T-helper 2 cell treated with Interferon-gamma antibody and Interleukin-4, amounts not matched to agents 5 μg/mL and 100 μg/mL, for 36 hours (primary cell): ENCODE measurements around the gene CCDC6.
A peak's percentile ranks its signal among the peaks of the same experiment; 100 is the strongest.

ENCODE experiments used
- DNase-seq: peaks from one replicate; pipeline ENCODE4 v3.0.0; 2021; ENCODE audit warnings: low spot score
- H3K27ac Mint-ChIP-seq: one replicate; pipeline ENCODE4 v1.8.0; 2021; ENCODE audit warnings: mild to moderate bottlenecking, mixed read lengths
- H3K27me3 Mint-ChIP-seq: one replicate; pipeline ENCODE4 v1.8.0; 2021; ENCODE audit warnings: low read depth, mixed read lengths
- H3K36me3 Mint-ChIP-seq: one replicate; pipeline ENCODE4 v1.8.0; 2021; ENCODE audit warnings: low read depth, mixed read lengths
- H3K4me1 Mint-ChIP-seq: one replicate; pipeline ENCODE4 v1.8.0; 2021; ENCODE audit warnings: low read depth, mixed read lengths
- H3K4me3 Mint-ChIP-seq: one replicate; pipeline ENCODE4 v1.8.0; 2022; ENCODE audit warnings: mild to moderate bottlenecking, moderate library complexity, mixed read lengths
- H3K9me3 Mint-ChIP-seq: one replicate; pipeline ENCODE4 v1.8.0; 2021; ENCODE audit warnings: mixed read lengths

Gene CCDC6

GRCh38 chr10:59819265-59819664 is 87.1 kb downstream of the CCDC6 start:
- Mint-ChIP-seq H3K27me3 (no peaks in the 10 kb centered on the region), H3K27ac (no peak overlapping the region), H3K9me3 (no peaks in the 10 kb centered on the region), H3K4me3 (no peak overlapping the region), H3K4me1 (peaks cover 18% of the 10 kb centered on the region), H3K36me3 (peaks cover 12% of the 10 kb centered on the region)
- DNase-seq, result no peak

GRCh38 chr10:59817773-59818172 is 88.6 kb downstream of the CCDC6 start:
- H3K4me3 Mint-ChIP-seq, result no peak overlapping the region
- H3K27ac Mint-ChIP-seq, result no peak overlapping the region
- no peaks in the 10 kb centered on the region for H3K9me3 Mint-ChIP-seq
- peaks cover 12% of the 10 kb centered on the region for H3K36me3 Mint-ChIP-seq
- no peaks in the 10 kb centered on the region for H3K27me3 Mint-ChIP-seq
- no peak for DNase-seq
- peaks cover 18% of the 10 kb centered on the region for H3K4me1 Mint-ChIP-seq

- Mint-ChIP-seq H3K27ac (no peak overlapping the region), H3K9me3 (no peaks in the 10 kb centered on the region), H3K36me3 (peaks cover 25% of the 10 kb centered on the region), H3K4me1 (peaks cover 14% of the 10 kb centered on the region), H3K4me3 (no peak overlapping the region), H3K27me3 (no peaks in the 10 kb centered on the region)
- DNase-seq, result no peak
These were observed 91.5 kb downstream of the CCDC6 start for GRCh38 chr10:59814878-59815277.

- no peak overlapping the region for H3K4me3 Mint-ChIP-seq
- DNase-seq, result no peak
- H3K4me1 Mint-ChIP-seq, result peaks cover 2% of the 10 kb centered on the region
- no peaks in the 10 kb centered on the region for H3K9me3 Mint-ChIP-seq
- no peak overlapping the region for H3K27ac Mint-ChIP-seq
- H3K27me3 Mint-ChIP-seq, result no peaks in the 10 kb centered on the region
- peaks cover 31% of the 10 kb centered on the region for H3K36me3 Mint-ChIP-seq
These were observed 93.7 kb downstream of the CCDC6 start for GRCh38 chr10:59812519-59813122.

GRCh38 chr10:59809644-59809974 is 96.7 kb downstream of the CCDC6 start:
- Mint-ChIP-seq H3K36me3 (peaks cover 34% of the 10 kb centered on the region), H3K4me3 (no peak overlapping the region), H3K4me1 (no peaks in the 10 kb centered on the region), H3K9me3 (no peaks in the 10 kb centered on the region), H3K27me3 (no peaks in the 10 kb centered on the region), H3K27ac (no peak overlapping the region)
- DNase-seq, result no peak

- DNase-seq, result peak; percentile 59
- H3K4me1 Mint-ChIP-seq, result no peaks in the 10 kb centered on the region
- H3K27me3 Mint-ChIP-seq, result no peaks in the 10 kb centered on the region
- H3K4me3 Mint-ChIP-seq, result no peak overlapping the region
- H3K27ac Mint-ChIP-seq, result no peak overlapping the region
- H3K36me3 Mint-ChIP-seq, result peaks cover 39% of the 10 kb centered on the region
- no peaks in the 10 kb centered on the region for H3K9me3 Mint-ChIP-seq
These were observed 97.3 kb downstream of the CCDC6 start for GRCh38 chr10:59808896-59809643.

- Mint-ChIP-seq H3K9me3 (no peaks in the 10 kb centered on the region), H3K27me3 (no peaks in the 10 kb centered on the region), H3K4me3 (no peak overlapping the region), H3K27ac (no peak overlapping the region), H3K4me1 (no peaks in the 10 kb centered on the region), H3K36me3 (peaks cover 42% of the 10 kb centered on the region)
- DNase-seq, result no peak
These were observed 98.4 kb downstream of the CCDC6 start for GRCh38 chr10:59807629-59808620.

GRCh38 chr10:59805014-59805413 is 101.3 kb downstream of the CCDC6 start:
- no peak for DNase-seq
- Mint-ChIP-seq H3K27me3 (no peaks in the 10 kb centered on the region), H3K9me3 (no peaks in the 10 kb centered on the region), H3K27ac (no peak overlapping the region), H3K4me3 (no peak overlapping the region), H3K36me3 (peaks cover 32% of the 10 kb centered on the region), H3K4me1 (peaks cover 2% of the 10 kb centered on the region)

- DNase-seq, result no peak
- Mint-ChIP-seq H3K4me1 (peaks cover 2% of the 10 kb centered on the region), H3K27me3 (no peaks in the 10 kb centered on the region), H3K36me3 (peaks cover 33% of the 10 kb centered on the region), H3K27ac (no peak overlapping the region), H3K4me3 (no peak overlapping the region), H3K9me3 (no peaks in the 10 kb centered on the region)
These were observed 102.1 kb downstream of the CCDC6 start for GRCh38 chr10:59804220-59804619.

- Mint-ChIP-seq H3K4me3 (no peak overlapping the region), H3K4me1 (peaks cover 2% of the 10 kb centered on the region), H3K27ac (no peak overlapping the region), H3K9me3 (no peaks in the 10 kb centered on the region), H3K36me3 (peaks cover 33% of the 10 kb centered on the region), H3K27me3 (no peaks in the 10 kb centered on the region)
- no peak for DNase-seq
These were observed 102.6 kb downstream of the CCDC6 start for GRCh38 chr10:59803714-59804113.

- H3K9me3 Mint-ChIP-seq, result no peaks in the 10 kb centered on the region
- peaks cover 2% of the 10 kb centered on the region for H3K4me1 Mint-ChIP-seq
- H3K4me3 Mint-ChIP-seq, result no peak overlapping the region
- H3K36me3 Mint-ChIP-seq, result peaks cover 30% of the 10 kb centered on the region
- no peak overlapping the region for H3K27ac Mint-ChIP-seq
- no peak for DNase-seq
- no peaks in the 10 kb centered on the region for H3K27me3 Mint-ChIP-seq
These were observed 105.2 kb downstream of the CCDC6 start for GRCh38 chr10:59801171-59801570.

- Mint-ChIP-seq H3K36me3 (peaks cover 40% of the 10 kb centered on the region), H3K27ac (no peak overlapping the region), H3K4me3 (no peak overlapping the region), H3K27me3 (no peaks in the 10 kb centered on the region), H3K9me3 (no peaks in the 10 kb centered on the region), H3K4me1 (peaks cover 2% of the 10 kb centered on the region)
- DNase-seq, result no peak
These were observed 106.9 kb downstream of the CCDC6 start for GRCh38 chr10:59799421-59799820.

- DNase-seq, result no peak
- no peaks in the 10 kb centered on the region for H3K9me3 Mint-ChIP-seq
- no peak overlapping the region for H3K4me3 Mint-ChIP-seq
- H3K4me1 Mint-ChIP-seq, result no peaks in the 10 kb centered on the region
- H3K27ac Mint-ChIP-seq, result no peak overlapping the region
- no peaks in the 10 kb centered on the region for H3K27me3 Mint-ChIP-seq
- H3K36me3 Mint-ChIP-seq, result peaks cover 46% of the 10 kb centered on the region
These were observed 112.4 kb downstream of the CCDC6 start for GRCh38 chr10:59793919-59794318.

GRCh38 chr10:59792812-59793211 is 113.5 kb downstream of the CCDC6 start:
- Mint-ChIP-seq H3K27ac (no peak overlapping the region), H3K4me1 (no peaks in the 10 kb centered on the region), H3K9me3 (no peaks in the 10 kb centered on the region), H3K36me3 (peaks cover 41% of the 10 kb centered on the region), H3K27me3 (no peaks in the 10 kb centered on the region), H3K4me3 (no peak overlapping the region)
- DNase-seq, result no peak
